SKM-1 (cell line): ENCODE results near the gene SYVN1.

Experiments used
- DNase-seq: peaks from one replicate; lab custom pipeline; 2025; ENCODE audit not compliant: unreplicated experiment; lab: John Stamatoyannopoulos, UW

SYVN1 gene

GRCh38 chr11:65087827-65088226, 46.5 kb downstream of the SYVN1 start:
- no peak for DNase-seq

- DNase-seq = no peak
Observed at GRCh38 chr11:65087216-65087615, 47.1 kb downstream of the SYVN1 start.

DNA sequence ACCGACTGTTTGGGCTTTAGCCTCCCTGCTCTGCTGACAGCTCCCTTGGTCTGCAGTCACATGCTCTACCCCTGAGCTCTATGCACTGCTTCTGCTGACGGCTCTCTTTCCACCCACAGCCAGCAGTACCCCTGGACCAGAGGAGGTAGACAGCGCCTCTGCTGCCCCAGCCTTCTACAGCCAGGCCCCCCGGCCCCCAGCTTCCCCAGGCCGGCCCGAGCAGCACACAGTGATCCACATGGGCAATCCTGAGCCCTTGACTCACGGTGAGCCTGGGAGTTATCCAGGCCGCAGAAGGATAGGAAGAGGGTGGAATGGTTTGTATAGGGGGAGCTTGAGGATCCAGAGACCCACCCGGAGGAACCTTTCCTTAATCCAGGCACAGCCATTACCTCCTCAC, 47.5 kb downstream of the SYVN1 start:
- DNase-seq = no peak

GRCh38 chr11:65085446-65085845, 48.9 kb downstream of the SYVN1 start:
- no peak for DNase-seq

GRCh38 chr11:65084598-65085375, 49.5 kb downstream of the SYVN1 start:
- no peak for DNase-seq

DNA sequence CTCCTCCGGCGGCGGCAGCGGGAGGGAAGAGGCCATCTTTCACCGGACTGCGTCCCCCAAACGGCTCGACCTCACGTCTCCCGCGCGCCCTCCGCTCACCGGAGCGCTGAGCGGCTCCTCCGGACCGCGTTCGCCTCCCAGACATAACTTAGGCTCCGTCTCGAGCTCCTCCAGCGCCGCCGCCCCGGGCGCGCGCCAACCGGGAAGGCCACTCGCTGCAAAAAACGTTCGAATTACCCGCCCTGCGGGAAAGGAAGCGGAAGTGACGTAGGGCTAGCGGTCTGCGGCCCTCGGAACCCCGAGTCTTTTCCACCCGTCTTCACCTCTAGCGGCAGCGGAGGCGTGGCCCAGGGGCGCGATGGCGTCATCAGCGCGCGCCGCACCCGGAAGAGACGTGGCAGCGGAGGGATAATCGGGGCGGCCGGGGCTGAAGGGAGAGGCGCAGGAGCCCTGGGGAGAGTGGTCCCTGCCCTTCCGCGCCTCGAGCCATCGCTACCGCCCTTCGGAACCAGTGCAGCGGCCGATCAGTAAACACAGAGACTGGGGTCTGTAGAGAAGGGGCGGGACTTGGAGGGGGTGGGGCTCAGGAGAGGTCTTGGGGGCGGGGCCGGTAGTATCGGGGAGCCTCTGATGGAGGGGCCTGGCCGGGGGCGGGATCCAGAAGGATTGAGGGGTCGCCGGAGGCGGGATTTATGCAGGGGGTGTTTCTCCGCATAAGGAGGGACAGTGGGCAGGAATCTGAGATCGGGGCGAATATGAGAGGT, 50.3 kb downstream of the SYVN1 start, which contains the start of the genes CDCA5 and ZFPL1:
Gene CDCA5 (minus strand): TSS at position 207 of the 764 bp plus-strand sequence. CDS start 62 bp downstream, at position 145.
Gene ZFPL1 (plus strand): TSS at position 389 of the 764 bp plus-strand sequence. CDS start 477 bp downstream, outside the sequence.
- peak; percentile 94 for DNase-seq

DNA sequence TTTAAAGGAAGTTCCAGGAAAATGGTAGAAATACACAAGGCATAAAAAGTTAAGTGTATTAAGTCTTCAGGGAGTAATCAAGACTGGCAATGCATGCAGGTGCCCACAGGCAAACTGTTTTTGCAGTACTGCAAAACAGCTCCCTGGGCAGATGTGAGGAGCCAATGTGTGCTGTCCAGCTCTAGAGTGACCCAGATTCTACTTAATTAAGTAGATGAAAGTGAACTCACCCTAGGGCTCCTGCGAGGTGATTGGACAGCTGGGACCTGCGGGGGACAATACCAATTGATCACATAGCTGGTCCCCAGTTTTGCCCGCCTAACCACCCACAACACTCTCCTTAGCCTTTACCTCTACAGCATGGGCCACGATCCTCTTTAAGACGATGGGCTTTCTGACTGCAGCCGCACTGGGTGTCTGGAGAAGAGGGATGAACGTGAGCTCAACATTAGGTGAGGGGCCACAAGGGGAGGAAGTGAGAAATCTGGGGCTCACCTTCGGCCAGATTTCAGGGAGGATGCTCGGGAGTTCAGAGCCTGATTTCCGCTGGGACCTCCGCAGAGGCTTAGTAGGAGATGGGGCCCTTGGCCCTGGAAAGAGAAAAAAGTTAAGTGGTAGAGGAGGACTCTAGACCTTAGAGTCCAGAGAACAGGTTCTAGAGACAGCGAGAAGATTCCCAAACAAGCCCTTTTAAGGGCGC, 51.0 kb downstream of the SYVN1 start:
- DNase-seq = no peak

- no peak for DNase-seq
Observed at GRCh38 chr11:65078786-65079342, 55.5 kb downstream of the SYVN1 start.

DNA sequence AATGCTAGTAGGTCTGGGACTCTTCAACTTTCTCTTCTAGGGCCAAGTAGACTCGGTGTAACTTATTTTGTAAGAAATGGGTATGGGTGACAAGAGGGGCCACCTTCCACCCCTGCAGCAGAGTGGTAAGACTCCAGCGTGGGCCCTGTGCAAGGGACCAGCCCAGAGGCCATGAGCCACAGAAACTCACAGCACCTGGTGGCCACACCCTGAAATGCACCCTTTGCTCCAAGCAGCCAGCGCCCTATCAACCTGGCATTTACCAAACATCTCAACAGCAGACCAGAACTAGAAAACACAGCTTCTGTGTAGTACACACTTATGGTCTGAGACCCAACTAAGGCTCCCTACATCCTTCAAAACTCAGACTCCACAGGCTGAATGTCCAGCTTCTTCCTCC, 56.2 kb downstream of the SYVN1 start:
- peak; percentile 19 for DNase-seq

DNA sequence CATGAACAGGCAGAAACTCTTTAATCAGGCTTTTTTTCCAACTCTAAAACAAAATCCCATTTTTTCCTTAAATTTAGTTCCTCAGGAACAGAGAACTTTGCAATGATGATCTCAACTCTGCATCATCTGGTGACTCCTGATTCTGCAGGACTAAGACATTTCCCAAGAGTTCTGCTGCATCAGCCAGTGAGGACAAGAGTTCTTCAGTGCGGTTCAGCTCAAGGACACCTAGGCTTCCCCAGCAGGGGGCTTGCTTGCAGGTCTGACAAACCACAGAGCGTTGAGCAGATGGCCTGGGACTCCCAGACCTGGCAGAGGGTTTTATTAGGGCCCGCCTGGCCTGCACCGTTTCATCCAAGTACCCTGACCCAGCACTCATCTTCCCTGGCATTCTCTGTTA, 56.9 kb downstream of the SYVN1 start:
- DNase-seq = no peak
